Activated CD8-positive, alpha-beta memory T cell treated with anti-CD3 and anti-CD28 coated beads for 24 hours (primary cell): ENCODE measurements around the gene FHIT.

Source experiments
- DNase-seq: peaks from one replicate; pipeline ENCODE4 v3.0.0-alpha.2; 2020

Gene FHIT

DNA sequence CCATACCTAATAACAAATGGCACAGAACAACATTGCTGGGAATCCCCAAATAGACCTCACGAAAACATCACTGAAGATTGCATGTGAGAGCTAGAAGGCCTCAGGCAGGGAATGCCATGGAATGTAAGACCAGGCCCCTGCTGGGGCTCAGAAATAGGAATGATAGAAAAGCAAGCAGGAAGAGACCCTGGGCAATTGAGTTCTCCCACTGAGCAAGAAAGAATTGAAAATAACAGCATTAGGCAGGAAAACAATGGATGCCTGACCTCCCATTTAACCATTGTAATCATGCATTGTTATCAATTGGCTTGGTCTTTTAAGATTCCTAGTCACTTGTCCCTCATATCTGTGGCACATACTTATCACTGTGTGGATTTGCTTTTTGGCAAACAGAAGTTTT, 581.6 kb downstream of the FHIT start:
- no peak for DNase-seq

DNA sequence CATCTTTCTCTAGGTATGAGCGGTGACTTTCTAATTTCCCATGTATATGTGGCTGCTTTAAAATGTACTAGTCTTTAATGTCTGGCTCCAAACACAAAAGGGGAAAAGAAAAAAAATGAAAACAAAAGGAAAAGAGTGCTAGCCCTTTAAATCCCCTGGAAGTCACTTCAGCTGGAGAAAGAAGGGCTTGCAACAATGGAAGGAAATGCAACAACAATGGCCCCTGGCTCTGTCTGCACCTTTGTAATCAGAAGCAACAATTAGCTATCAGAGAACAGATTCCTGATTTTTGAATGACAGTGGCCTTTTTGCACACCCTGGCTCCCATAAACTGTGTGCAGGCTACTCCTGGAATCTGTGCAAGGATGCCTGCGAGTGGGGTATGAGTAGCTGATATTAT, 591.2 kb downstream of the FHIT start:
- DNase-seq = no peak

DNA sequence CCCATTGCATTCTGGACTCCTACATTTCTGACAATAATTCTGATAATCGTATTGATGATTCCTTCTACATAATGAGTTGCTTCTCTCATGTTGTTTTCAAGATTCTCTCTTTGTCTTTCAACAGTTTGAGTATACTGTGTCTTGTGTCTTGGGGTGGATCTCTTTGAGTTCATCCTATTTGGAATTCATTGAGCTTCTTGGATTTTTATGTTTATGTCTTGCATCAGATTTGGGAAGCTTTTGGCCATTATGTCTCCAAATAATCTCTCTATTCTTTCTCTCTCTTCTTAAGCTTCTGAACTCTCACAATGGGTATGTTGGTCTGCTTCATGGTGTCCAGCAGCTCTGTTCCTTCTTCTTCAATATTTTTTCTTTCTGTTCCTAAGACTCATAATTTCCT, 592.2 kb downstream of the FHIT start:
- DNase-seq = no peak

DNA sequence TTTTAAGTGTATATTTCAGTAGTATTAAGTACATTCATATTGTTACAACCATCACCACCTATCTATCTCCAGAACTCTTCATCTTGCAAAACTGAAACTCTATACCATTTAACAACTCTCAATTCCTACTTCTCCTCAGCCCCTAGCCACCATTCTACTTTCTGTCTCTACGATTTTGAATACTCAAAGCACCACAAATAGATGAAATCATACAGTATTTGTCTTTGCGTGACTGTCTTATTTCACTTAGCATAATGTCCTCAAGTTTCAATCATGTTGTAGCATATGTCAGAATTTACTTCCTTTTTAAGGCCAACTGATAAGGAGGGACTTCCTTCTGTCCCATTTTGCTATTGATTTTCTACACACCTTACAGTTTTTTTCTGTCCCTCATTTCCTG, 593.3 kb downstream of the FHIT start:
- DNase-seq = no peak

DNA sequence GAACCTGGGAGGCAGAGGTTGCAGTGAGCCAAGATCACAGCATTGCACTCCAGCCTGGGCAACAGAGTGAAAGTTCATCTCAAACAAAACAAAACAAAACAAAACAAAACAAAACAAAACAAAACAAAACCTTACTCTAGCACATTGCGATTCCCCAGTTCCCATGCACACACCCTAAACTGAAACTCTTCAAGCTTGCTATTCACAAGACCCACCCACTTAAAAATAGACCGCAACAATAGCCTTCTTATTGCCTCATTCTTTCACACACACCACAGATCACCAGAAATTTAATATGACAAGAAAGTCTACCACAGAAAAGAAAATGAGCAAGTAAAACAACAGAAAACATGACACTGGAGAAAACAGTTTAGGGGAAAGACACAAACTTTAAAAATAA, 598.4 kb downstream of the FHIT start:
- no peak for DNase-seq

DNA sequence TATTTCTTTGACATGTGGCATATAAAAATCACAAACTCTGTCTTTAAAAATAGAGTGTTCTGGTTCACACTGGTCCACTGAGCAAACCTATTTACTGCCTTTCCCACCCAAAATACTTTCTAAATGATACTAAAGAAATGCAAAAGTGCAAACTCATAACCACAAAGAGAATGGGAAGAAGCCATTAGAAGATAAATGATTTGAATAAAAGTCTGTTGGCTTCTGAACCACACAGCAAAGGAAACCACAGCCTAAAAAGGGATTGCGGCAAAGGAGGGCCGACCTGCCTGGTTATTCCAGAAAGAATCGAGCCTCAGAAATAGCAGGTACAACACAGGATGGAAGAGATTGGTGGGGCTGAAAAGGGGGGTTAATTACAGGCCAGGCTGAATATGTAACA, 599.5 kb downstream of the FHIT start:
- DNase-seq = no peak

DNA sequence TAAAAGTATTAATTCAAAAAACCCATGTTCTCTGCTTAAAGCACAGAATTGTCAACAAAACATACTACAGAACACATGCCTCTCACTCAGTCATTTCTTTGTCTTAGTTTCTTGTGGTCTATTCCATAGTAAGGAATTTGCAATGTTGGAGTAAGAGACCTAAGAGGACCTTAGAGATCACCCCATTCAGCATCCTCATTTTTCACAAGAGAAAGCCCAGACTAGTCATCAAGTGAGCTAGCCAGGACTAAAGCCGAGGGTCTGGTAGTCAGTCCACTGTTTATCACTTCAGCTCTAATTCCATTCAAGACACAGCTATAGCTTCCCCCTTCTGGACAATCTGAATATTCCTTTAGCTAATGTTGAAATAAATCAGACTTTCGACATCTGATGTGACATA, 601.1 kb downstream of the FHIT start:
- DNase-seq = no peak

DNA sequence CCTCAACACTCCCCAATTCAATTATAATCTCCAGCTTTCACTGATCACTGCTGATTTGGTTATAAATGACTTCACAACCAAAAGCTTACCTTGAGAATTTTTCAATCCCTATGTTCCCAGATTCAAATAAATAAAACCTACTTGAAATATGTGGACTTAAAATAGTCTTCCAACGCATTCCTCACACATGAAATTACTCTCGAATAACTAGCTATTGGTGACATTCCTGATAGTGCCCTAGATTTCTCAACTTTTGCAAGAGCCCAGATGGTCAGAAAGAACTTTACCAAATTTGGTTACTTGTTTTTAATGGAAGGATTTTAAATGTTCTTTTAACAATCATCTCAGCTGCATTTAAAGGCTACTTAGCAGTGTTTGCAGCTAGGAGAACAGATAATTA, 605.5 kb downstream of the FHIT start:
- no peak for DNase-seq

DNA sequence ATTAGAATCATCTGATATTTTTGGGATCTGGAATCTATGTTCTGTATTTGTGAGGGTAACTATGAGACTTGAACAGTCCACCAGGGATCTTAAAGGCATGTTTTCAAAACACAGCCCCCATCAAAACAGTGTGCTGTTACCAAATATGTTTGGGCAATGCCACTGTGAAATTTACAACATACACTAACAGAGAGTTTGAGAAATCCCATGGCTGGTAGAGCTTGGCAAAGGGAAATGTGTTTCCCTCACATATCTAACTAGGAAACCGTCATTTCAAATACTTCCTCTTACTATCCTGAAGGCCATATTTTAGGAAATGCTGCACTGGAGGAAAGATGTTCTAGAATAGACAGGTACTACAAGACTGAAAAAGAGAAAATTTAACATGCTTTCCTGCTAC, 607.4 kb downstream of the FHIT start:
- no peak for DNase-seq

DNA sequence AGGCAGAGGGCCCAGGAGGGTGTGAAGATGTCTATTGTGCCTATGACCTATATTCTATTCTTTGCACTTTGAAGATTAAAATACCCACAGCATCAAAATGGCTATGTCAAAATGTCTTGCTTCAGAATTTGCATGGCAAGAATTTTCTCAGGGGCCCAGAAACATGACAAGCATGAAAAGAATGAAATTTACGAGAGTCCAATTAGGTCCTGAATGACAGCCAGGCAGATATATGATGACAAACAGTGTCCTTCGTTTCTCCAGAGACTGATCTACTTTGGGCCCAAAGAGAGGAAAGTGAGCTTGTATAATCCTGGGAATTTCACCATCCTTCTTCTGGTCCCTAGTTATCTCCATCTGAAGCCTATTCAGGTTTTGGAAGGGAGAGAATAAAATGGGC, 609.9 kb downstream of the FHIT start:
- no peak for DNase-seq

DNA sequence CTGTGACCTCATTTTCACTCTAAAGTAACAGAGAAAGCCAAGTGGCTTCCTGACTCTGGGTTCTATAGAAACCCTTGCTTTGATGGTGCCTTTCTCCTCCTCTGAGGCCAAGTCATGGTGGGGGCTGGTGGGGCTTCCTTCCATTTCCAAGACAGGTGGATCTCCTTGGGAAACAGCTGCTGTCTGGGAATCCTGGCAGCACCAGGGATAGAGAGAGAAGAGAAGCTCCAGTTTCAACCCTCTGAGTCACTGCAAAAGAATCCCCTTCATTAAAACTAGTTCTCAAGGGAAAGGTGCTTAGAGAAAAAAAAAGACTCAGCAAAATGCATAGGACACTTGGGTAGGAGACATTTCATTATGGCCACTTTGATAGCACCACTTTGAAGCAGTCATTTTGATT, 614.4 kb downstream of the FHIT start:
- DNase-seq = no peak

DNA sequence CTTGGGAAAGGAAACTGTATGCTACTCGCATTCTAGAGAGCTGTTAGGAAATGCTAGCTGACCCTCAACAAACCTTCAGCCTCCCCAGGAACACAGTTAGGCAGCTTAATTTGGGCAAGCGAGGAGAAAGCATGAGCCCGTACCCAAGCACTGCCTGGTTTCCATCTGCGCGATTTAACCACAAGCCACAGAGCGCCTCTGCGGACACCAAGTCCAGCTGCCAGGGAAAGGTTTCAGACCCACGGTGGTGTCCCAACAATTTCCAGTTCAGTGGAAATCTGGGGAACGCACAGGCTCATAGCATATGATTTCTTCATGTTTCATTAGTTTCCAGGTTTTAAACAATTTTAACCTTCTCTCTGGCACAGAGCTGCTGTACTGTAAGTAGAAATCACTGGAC, 617.6 kb downstream of the FHIT start:
- no peak for DNase-seq

DNA sequence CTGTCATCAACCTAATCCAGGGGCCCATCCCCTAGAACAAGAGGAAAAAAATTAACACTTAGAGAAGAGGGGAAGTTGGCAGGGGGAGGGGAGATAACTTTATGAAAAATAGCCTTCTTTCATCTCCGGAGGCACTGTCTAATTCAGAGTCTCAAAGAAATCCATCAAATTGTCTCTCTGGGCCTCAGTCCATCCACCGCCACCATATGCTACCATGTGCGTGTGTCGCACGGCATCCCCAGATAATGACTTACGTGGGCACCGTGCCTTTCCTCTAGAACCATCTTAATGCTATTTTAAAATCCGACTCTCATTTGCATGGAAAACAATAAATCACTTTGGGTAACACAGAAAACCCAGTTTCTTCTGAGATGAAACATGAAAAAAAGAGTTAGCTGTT, 619.7 kb downstream of the FHIT start:
- DNase-seq = no peak

DNA sequence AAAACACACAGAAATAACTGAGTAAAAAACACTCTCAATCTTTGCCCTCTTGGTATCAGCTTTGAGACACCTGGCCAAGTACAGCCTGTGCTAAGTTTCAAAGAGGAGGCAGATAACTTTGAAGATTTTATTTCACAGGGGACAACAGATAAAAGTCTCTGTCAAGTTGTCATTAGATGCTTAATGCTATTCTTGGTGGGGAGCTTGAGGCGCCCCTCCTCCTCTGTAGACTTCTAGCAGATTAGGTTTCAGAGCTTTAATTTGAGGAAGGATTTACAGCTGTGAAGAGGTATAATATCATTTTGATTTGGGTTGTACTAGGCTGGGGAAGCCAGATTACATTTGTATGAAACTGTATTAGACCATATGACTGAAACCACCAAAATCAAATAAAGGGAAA, 620.3 kb downstream of the FHIT start:
- no peak for DNase-seq

DNA sequence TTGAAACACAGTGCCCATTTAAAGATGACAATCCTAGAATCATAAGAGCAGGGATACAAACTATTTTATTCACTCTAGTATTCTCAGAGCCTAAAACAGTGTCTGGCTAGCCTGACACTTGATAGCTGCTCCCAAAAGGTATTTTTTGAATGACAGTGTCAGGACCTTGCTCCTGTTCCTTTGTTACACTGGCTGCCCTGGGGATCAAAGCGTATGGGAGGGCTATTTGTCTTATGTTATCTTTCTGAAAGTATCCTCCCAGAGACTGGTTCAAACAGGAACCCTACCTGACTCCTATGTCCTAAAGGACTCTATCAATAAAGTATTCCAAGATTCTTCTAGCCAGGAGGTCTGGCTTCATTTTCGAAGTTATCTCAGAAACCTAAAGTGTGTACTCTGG, 621.4 kb downstream of the FHIT start:
- DNase-seq = no peak

DNA sequence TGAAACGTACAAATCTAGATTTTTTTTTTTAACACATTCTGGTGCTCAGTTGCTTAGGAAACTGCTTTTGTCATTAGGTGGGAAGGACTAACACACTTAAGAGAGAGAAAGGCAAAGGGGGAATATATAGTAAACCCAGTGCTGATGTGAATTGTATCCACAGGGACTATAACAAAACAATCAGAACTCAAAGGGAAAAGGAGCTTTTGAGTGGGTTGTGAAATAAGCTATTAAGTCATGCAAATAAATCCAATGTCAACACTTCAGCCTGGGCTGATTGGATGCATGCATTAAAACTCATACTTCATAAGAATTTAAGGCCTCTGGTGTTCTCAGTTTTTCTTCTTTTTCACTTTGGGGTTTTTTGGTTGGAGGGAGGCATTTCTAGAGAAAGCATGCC, 628.9 kb downstream of the FHIT start:
- DNase-seq = no peak

DNA sequence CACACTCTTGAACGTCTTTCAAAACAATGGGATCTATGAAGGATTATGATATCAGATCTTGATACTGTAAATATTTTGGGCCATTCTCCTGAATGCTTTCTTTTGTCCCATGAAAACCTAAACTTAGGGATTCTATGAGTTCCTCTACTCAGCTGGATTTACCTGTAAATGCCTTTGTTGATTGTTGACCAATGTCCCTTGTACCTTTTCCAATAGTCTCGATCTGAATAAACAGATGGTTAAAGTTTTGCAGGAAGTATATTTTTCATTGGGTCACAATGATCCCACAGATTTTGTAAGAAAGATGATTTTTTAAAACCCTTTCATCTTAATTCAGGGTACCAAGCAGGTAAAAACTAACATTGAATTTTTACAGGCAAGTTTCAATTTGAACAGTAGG, 634.1 kb downstream of the FHIT start:
- no peak for DNase-seq

DNA sequence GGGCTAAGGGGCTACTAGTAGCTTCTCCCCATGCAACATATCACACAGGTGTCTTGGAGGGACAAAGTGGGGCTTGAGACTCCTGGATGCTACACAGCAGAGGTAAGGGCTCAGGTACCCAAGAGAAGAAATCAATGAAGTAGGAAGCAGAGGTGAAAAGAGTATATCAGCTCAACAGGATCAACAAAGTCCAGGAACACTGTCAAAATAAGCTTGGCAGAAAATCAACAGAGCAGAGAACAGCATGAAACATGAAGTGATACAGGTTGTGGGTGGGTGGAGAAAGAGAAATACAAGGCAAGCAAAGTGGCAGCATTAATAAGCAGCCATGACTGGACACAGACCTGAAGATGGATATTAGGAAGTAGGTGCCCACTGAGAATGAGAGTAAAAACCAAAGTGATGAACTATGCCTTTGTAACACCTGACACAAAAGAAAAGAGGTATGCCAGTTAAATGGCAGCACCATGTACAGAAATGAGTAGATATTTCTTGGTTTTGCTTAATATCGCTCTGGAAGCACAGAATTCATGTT, 637.4 kb downstream of the FHIT start:
- DNase-seq = no peak

DNA sequence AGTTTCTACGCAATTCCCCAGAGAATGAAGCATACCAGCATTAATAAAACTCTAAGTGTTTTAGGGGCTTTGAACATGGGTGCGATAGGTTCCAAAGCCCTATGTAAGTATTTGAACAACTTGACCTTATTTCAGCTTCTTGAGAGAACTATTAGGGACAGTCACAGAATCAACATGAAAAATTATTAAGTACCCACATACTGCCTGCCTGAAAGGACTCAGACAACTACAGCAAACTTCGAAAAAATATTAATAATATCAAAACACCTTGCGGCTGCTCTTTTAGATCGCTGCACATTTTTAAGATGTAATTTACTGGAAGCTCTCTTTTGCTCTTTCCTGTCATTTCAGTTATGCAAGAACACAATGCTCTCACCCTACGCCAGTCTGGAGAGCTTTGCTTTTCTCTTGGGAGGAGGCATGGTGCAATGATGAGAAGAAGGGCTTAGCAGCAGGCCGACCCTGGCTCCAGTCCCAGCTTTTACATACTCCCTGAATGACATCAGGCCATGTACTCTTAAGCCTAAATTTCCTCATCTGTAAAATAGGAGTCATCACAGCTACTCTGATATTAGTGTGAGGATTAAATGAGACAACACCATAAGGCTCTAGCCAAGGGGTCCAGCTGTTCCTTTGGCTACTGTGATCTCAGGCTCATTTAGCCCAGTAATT, 640.7 kb downstream of the FHIT start:
- no peak for DNase-seq

DNA sequence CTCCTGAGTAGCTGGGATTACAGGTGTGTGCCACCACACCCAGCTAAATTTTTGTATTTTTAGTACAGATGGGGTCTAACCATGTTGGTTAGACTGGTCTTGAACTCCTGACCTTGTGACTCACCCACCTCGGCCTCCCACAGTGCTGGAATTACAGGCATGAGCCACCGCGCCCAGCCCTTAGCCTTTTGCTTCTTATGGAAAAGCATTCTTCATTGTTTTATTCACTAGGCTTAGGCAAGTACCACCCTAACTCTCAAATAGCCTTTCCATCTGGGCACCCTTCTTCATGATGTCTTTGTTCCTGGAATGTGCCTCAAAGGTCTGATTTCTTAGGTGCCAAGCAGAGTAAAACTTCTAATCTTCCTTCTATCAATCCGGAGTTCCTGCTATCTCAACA, 641.8 kb downstream of the FHIT start:
- DNase-seq = no peak

DNA sequence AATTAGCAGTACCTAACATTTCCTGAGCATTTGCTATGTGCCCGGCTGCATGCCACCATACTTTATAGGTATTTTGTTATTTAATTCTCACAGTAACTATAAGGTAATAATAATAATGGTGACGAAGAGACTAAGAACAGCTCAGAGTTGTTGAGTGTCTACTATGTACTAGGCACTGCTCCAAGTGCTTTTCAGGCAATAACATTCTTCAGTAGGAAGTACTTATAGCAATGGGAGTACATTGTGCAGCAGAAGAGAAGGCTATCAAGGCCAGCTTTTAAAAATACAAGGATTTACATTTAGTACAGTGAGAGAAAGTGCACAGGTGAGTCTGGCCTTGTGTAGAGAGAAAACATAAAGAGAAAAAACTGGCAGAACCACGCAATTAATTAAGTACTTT, 647.4 kb downstream of the FHIT start:
- DNase-seq = no peak

DNA sequence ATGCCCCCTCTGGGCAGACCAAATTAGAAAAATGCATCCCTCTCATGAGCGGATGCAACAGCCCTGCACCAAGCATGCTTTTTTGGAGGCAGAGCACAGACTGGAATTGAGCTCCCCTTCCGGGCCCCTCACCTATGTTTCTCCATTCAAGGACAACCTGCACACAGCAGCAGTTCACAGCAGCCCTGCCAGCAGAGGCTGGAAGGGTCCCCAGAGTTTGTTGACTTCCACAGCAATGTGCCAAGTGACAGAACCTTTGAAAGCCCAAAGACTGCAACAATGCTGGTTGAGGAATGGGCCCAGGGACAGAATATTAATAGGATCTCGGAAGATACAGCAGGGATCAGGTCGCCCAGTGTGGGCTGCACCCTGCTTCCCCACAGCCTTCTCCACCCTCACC, 650.4 kb downstream of the FHIT start:
- no peak for DNase-seq

DNA sequence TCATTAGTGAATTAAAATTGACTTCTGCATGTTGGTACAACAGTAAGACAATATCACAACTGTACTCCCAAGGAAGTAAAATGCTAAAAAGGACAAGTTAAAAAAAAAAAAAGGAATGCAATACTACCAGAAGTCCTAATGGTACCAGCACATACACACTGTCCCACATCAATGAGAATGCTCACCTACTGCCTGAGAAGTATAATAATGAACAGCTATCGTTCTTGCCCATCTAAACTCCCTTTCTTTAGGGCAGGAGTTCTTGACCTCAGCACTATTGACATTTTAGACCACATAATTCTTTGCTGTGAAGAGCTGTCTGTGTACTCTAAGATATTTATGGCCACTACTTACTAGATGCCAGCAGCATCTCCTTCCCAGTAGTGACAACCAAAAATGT, 651.7 kb downstream of the FHIT start:
- DNase-seq = no peak

DNA sequence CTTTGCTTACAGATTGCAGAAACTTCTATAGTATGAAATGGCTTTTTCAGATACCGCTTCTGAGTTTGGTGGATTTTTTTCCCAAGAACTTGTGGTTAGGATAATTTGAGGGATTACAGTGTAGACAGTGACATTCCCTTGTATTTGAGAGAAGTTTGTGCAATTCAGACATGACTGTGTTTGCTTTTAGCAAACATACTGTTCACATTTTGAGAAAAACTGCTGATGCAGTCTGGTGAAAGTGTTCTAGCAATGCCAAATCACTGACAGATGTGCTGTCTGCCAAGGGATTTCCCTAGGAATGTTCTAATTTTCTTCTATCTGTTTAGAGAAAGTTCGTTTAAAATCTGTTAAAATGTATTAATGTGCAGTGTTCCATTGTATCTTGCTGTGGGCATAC, 652.6 kb downstream of the FHIT start:
- DNase-seq = no peak

DNA sequence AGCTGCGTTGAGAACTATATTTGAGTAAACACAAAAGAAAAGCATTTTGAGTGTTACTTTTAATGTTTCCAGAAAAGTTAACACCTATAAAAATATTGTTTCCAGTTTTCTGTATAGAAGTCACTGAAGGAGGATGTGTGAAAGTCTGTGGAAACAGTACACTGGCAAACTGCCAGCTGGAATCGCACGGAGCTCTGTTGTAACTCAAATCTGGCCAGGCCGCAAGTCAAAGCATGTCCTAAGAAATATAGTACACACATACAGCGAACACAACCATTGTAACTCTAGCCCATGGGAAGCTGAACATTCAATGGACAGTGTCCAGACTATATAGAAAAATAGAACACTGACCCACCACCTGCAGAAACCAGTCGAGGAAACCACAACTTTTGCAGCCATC, 657.2 kb downstream of the FHIT start:
- no peak for DNase-seq

DNA sequence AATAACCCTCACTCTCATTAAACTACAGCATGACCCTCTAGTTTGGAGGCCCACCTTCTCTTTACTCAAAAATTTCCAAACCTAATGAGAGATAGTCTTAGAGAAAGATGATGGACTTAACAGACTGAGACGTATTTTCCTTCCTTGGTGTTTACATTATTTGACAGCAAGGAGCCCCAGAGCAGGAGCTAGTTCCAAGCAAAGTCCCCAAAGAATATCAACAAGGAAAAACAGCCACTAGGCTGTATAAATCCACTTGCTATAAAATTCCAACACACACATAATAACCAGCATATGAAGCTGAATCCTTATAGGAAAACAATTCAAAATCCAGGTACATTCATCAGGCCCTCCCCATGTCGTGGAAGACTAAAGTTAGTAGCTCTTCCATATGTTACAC, 660.0 kb downstream of the FHIT start:
- no peak for DNase-seq
